ENCODE measurements around the gene CAPN9.

GRCh38 chr1:230832476-230832875 lies 85.3 kb downstream of the CAPN9 start:
- no peak for TF ChIP-seq CTCF (IDR thresholded peaks at IDR 0.05)
- no peak for TF ChIP-seq ZFX (IDR thresholded peaks at IDR 0.05; ENCODE audit: borderline replicate concordance)

Data from 22Rv1 (cell line).